ENCODE measurements around the gene PJVK. TPM values are rescaled to one million over a fixed set of nuclear protein-coding genes. Genes with fewer than 3 reads are reported as not detected.

PJVK gene
- total and polyA plus RNA-seq, 2 of the 13 experiments (the other 11 are each of a cell fraction or from before 2014, with no cell fraction given), result 1.2 to 2.6 TPM

- no peak for TF ChIP-seq NCOA5 (CRISPR knock-in tag; IDR thresholded peaks at IDR 0.05)
- no peak for TF ChIP-seq ZNF230 (CRISPR knock-in tag; IDR thresholded peaks at IDR 0.05)
- no peak for TF ChIP-seq ZNF17 (CRISPR knock-in tag; IDR thresholded peaks at IDR 0.05)
- no peak for TF ChIP-seq REPIN1 (CRISPR knock-in tag; IDR thresholded peaks at IDR 0.05; ENCODE audit: borderline replicate concordance, low read depth)
- no peak for TF ChIP-seq ZBTB38 (CRISPR knock-in tag; IDR thresholded peaks at IDR 0.05)
- TF ChIP-seq IRX3 (CRISPR knock-in tag; IDR thresholded peaks at IDR 0.05; ENCODE audit: borderline replicate concordance, low read depth), result no peak
- peak; percentile 65 for TF ChIP-seq RBM39 (IDR thresholded peaks at IDR 0.05; ENCODE audit: low read depth, low read length, poor library complexity, severe bottlenecking)
- TF ChIP-seq RARA (CRISPR knock-in tag; IDR thresholded peaks at IDR 0.05), result no peak
- TF ChIP-seq ZBTB34 (CRISPR knock-in tag; IDR thresholded peaks at IDR 0.05), result no peak
- TF ChIP-seq PAWR (CRISPR knock-in tag; IDR thresholded peaks at IDR 0.05; ENCODE audit: borderline replicate concordance), result 0 out of 2 replicates have a peak, but pooled peaks have one; percentile 10
- no peak for TF ChIP-seq HMG20A (CRISPR knock-in tag; IDR thresholded peaks at IDR 0.05; ENCODE audit: borderline replicate concordance)
- peak; percentile 81; the same call in 1 of the 2 replicates for TF ChIP-seq ARID2 (CRISPR knock-in tag; IDR thresholded peaks at IDR 0.05; ENCODE audit: borderline replicate concordance)
- no peak; the same call in 1 of the 2 replicates for TF ChIP-seq ZNF619 (CRISPR knock-in tag; IDR thresholded peaks at IDR 0.05)
- no peak for TF ChIP-seq EZH2 (conservative IDR thresholded peaks at IDR 0.05; ENCODE audit: low read depth, low read length)
- no peak for TF ChIP-seq ZSCAN20 (CRISPR knock-in tag; IDR thresholded peaks at IDR 0.05; ENCODE audit: borderline replicate concordance)
- TF ChIP-seq TCF7 (IDR thresholded peaks at IDR 0.05; ENCODE audit: low read depth), result no peak
- 0 out of 2 replicates have a peak, but pooled peaks have one; percentile 60 for TF ChIP-seq ZNF280B (CRISPR knock-in tag; IDR thresholded peaks at IDR 0.05; ENCODE audit: borderline replicate concordance)
- no peak for TF ChIP-seq FOXK1 (CRISPR knock-in tag; IDR thresholded peaks at IDR 0.05; ENCODE audit: borderline replicate concordance, low read depth)
- TF ChIP-seq FOXO1 (CRISPR knock-in tag; IDR thresholded peaks at IDR 0.05), result no peak
- TF ChIP-seq ZMAT3 (CRISPR knock-in tag; conservative IDR thresholded peaks at IDR 0.05), result no peak
- no peak for TF ChIP-seq KAT2B (IDR thresholded peaks at IDR 0.05; ENCODE audit: borderline replicate concordance, low read depth, low read length)
- TF ChIP-seq MTA3 (CRISPR knock-in tag; IDR thresholded peaks at IDR 0.05), result no peak
- no peak for TF ChIP-seq BRCA1 (CRISPR knock-in tag; IDR thresholded peaks at IDR 0.05)
These were observed 37.5 kb upstream of the PJVK start (continued) for GRCh38 chr2:178413472-178414265.
